MM.1S (cell line): Measurements from ENCODE around the gene RAB9A.

ENCODE experiments used
- DNase-seq: peaks from one replicate; pipeline ENCODE4 v3.0.0-alpha.2; 2015
- H2AFZ ChIP-seq: fragments of 300-600 bp; sonication (generic); 2 replicates; pipeline ENCODE4 v1.6.0; 2016; ENCODE audit warnings: antibody characterized with exemption, low read length
- H3F3A ChIP-seq: fragments of 300-600 bp; sonication (generic); 2 replicates; pipeline ENCODE4 v1.6.1; 2016; ENCODE audit warnings: mild to moderate bottlenecking, antibody characterized with exemption, low read length, moderate library complexity, mixed read lengths; ENCODE audit not compliant: insufficient read depth
- H3K27ac ChIP-seq: fragments of 300-600 bp; sonication (generic); 2 replicates; pipeline ENCODE4 v1.5.1; 2016; ENCODE audit warnings: mild to moderate bottlenecking, low read length
- H3K27me3 ChIP-seq: fragments of 300-600 bp; sonication (generic); replicated peaks from 2 replicates; pipeline ENCODE4 v1.6.0; 2016; ENCODE audit warnings: low read length; ENCODE audit not compliant: insufficient read depth
- H3K36me3 ChIP-seq: fragments of 300-600 bp; sonication (generic); replicated peaks from 2 replicates; pipeline ENCODE4 v1.6.1; 2016; ENCODE audit warnings: mild to moderate bottlenecking, low read length, mixed read lengths; ENCODE audit not compliant: insufficient read depth
- H3K4me1 ChIP-seq: fragments of 300-600 bp; sonication (generic); 2 replicates; pipeline ENCODE4 v1.6.1; 2016; ENCODE audit warnings: low read length, mixed read lengths
- H3K4me2 ChIP-seq: fragments of 300-600 bp; sonication (generic); 2 replicates; pipeline ENCODE4 v1.6.0; 2016; ENCODE audit warnings: low read depth, low read length
- H3K4me3 ChIP-seq: fragments of 300-600 bp; sonication (generic); 2 replicates; pipeline ENCODE4 v1.5.1; 2016; ENCODE audit warnings: low read length, mixed read lengths
- H3K79me2 ChIP-seq: fragments of 300-600 bp; sonication (generic); 2 replicates; pipeline ENCODE4 v1.6.1; 2016; ENCODE audit warnings: mixed run types, low read length, mixed read lengths
- H3K9ac ChIP-seq: fragments of 300-600 bp; sonication (generic); 2 replicates; pipeline ENCODE4 v1.6.1; 2016; ENCODE audit warnings: low read length, mixed read lengths
- H3K9me2 ChIP-seq: fragments of 300-600 bp; sonication (generic); replicated peaks from 2 replicates; pipeline ENCODE4 v1.6.1; 2016; ENCODE audit warnings: mild to moderate bottlenecking, low read length, mixed read lengths; ENCODE audit not compliant: insufficient read depth
- H3K9me3 ChIP-seq: fragments of 300-600 bp; sonication (generic); replicated peaks from 2 replicates; pipeline ENCODE4 v1.6.1; 2016; ENCODE audit warnings: mild to moderate bottlenecking, low read length, mixed read lengths; ENCODE audit not compliant: insufficient read depth
- H4K20me1 ChIP-seq: fragments of 300-600 bp; sonication (generic); 2 replicates; pipeline ENCODE4 v1.6.1; 2016; ENCODE audit warnings: mild to moderate bottlenecking, low read length, moderate library complexity, mixed read lengths; ENCODE audit not compliant: insufficient read depth
- CTCF ChIP-seq: fragments of 300-600 bp; sonication (generic); IDR thresholded peaks from 2 replicates; pipeline ENCODE4 v1.5.1; 2016; ENCODE audit warnings: antibody characterized with exemption, low read length, mixed read lengths
- EZH2 ChIP-seq: fragments of 300-600 bp; sonication (generic); optimal IDR thresholded peaks from 2 replicates; pipeline ENCODE3; 2017; ENCODE audit warnings: low read depth, mild to moderate bottlenecking, antibody characterized with exemption, low read length, mixed read lengths
- EZH2phosphoT487 ChIP-seq: fragments of 300-600 bp; sonication (generic); IDR thresholded peaks from 2 replicates; pipeline ENCODE4 v1.6.1; 2018; ENCODE audit warnings: antibody characterized with exemption, low read length

Gene RAB9A

GRCh38 chrX:13697976-13698375, 9.0 kb downstream of the RAB9A start:
- Histone ChIP-seq H3K9me2 (no peaks in the 10 kb centered on the region), H2AFZ (no peak overlapping the region), H3K4me1 (no peaks in the 10 kb centered on the region), H3K9me3 (no peaks in the 10 kb centered on the region), H4K20me1 (no peaks in the 10 kb centered on the region), H3K9ac (no peak overlapping the region), H3K4me3 (no peak overlapping the region), H3K27ac (no peak overlapping the region), H3K36me3 (no peaks in the 10 kb centered on the region; the same call in 1 of the 2 replicates), H3K4me2 (no peak overlapping the region), H3K27me3 (no peaks in the 10 kb centered on the region), H3K79me2 (peaks cover 96% of the 10 kb centered on the region), H3F3A (no peaks in the 10 kb centered on the region)
- DNase-seq = no peak
- TF ChIP-seq CTCF (no peak), EZH2phosphoT487 (no peak), EZH2 (no peak)

GRCh38 chrX:13698432-13698831, 9.5 kb downstream of the RAB9A start:
- Histone ChIP-seq H3K36me3 (no peaks in the 10 kb centered on the region; the same call in 1 of the 2 replicates), H3K9me3 (no peaks in the 10 kb centered on the region), H3F3A (no peaks in the 10 kb centered on the region), H3K9ac (no peak overlapping the region), H2AFZ (no peak overlapping the region), H3K4me3 (no peak overlapping the region), H4K20me1 (no peaks in the 10 kb centered on the region), H3K4me2 (no peak overlapping the region), H3K4me1 (no peaks in the 10 kb centered on the region), H3K79me2 (peaks cover 96% of the 10 kb centered on the region), H3K9me2 (no peaks in the 10 kb centered on the region), H3K27me3 (no peaks in the 10 kb centered on the region), H3K27ac (no peak overlapping the region)
- no peak for DNase-seq
- TF ChIP-seq CTCF = no peak
- TF ChIP-seq EZH2phosphoT487 = no peak
- no peak for TF ChIP-seq EZH2

- Histone ChIP-seq H3K27me3 (no peaks in the 10 kb centered on the region), H2AFZ (no peak overlapping the region), H4K20me1 (no peaks in the 10 kb centered on the region), H3K4me1 (no peaks in the 10 kb centered on the region), H3K4me2 (no peak overlapping the region), H3K4me3 (no peak overlapping the region), H3F3A (no peaks in the 10 kb centered on the region), H3K9me2 (no peaks in the 10 kb centered on the region), H3K9ac (no peak overlapping the region), H3K79me2 (peaks cover 95% of the 10 kb centered on the region), H3K9me3 (no peaks in the 10 kb centered on the region), H3K27ac (no peak overlapping the region), H3K36me3 (no peaks in the 10 kb centered on the region; the same call in 1 of the 2 replicates)
- no peak for DNase-seq
- no peak for TF ChIP-seq EZH2
- no peak for TF ChIP-seq EZH2phosphoT487
- no peak for TF ChIP-seq CTCF
These were observed 10.4 kb downstream of the RAB9A start for GRCh38 chrX:13699183-13699826.
